Effector CD4-positive, alpha-beta T cell (primary cell): ENCODE measurements around the gene ZNF598.
A peak's percentile ranks its signal among the peaks of the same experiment; 100 is the strongest.

ENCODE experiments used
- DNase-seq: peaks from one replicate; pipeline ENCODE4 v3.0.0-alpha.2; 2020

The ZNF598 gene

GRCh38 chr16:2005646-2006045 is 4.0 kb downstream of the ZNF598 start:
- no peak for DNase-seq

- no peak for DNase-seq
These were observed 4.7 kb downstream of the ZNF598 start for GRCh38 chr16:2004795-2005517.

- peak; percentile 82 for DNase-seq
These were observed 5.6 kb downstream of the ZNF598 start for GRCh38 chr16:2003827-2004641.

GRCh38 chr16:2003231-2003826 is 6.3 kb downstream of the ZNF598 start:
- DNase-seq = no peak

GRCh38 chr16:2002406-2003230 is 7.0 kb downstream of the ZNF598 start:
- no peak for DNase-seq

GRCh38 chr16:2001456-2002355 is 7.9 kb downstream of the ZNF598 start:
- DNase-seq = no peak

GRCh38 chr16:2001035-2001434 is 8.6 kb downstream of the ZNF598 start:
- DNase-seq = no peak

- no peak for DNase-seq
These were observed 9.6 kb downstream of the ZNF598 start for GRCh38 chr16:1999866-2000514.

GRCh38 chr16:1998852-1999801 is 10.5 kb downstream of the ZNF598 start:
- DNase-seq = no peak

GRCh38 chr16:1998360-1998835 is 11.2 kb downstream of the ZNF598 start:
- DNase-seq = no peak

- no peak for DNase-seq
These were observed 11.9 kb downstream of the ZNF598 start for GRCh38 chr16:1997494-1998359.

- DNase-seq = no peak
These were observed 15.9 kb downstream of the ZNF598 start for GRCh38 chr16:1993731-1994131.

- no peak for DNase-seq
These were observed 16.8 kb downstream of the ZNF598 start for GRCh38 chr16:1992704-1993317.

GRCh38 chr16:1991948-1992703 is 17.5 kb downstream of the ZNF598 start:
- DNase-seq = peak; percentile 97

- no peak for DNase-seq
These were observed 18.1 kb downstream of the ZNF598 start for GRCh38 chr16:1991588-1991947.

- DNase-seq = peak; percentile 45
These were observed 18.5 kb downstream of the ZNF598 start for GRCh38 chr16:1991135-1991551.

GRCh38 chr16:1990351-1991134 is 19.1 kb downstream of the ZNF598 start:
- DNase-seq = no peak
